Keratinocyte (primary cell): ENCODE results near the gene MEGF11. TPM values are rescaled to one million over a fixed set of nuclear protein-coding genes. Genes with fewer than 3 reads are reported as not detected.
"Not testable (repeated sequence)": the region's sequence is repeated elsewhere in the genome, so short reads cannot be mapped to it uniquely, and the experiment has no call there.

Source experiments
- DNase-seq: peaks from one replicate; pipeline ENCODE4 v3.0.0-alpha.2; 2011; ENCODE audit warnings: low read depth, missing footprints, low spot score
- FAIRE-seq: peaks from 2 replicates; lab custom pipeline; 2011; peaks lifted over from hg19 to GRCh38; lab: Jason Lieb, UNC
- H2AFZ ChIP-seq: 2 replicates; pipeline ENCODE4 v1.6.0; 2012; ENCODE audit warnings: low read length, control low read depth, inconsistent platforms; ENCODE audit not compliant: control insufficient read depth
- H3K27ac ChIP-seq: 2 replicates; pipeline ENCODE4 v1.5.1; 2011; ENCODE audit warnings: low read length; ENCODE audit not compliant: control insufficient read depth, insufficient read depth
- H3K27me3 ChIP-seq: 3 replicates; pipeline ENCODE4 v1.6.0; 2011; ENCODE audit warnings: low read length; ENCODE audit not compliant: control insufficient read depth, insufficient read depth; ENCODE audit errors: extremely low read depth
- H3K36me3 ChIP-seq, 2 experiments: 2 replicates in 1 of 2; 3 replicates in 1 of 2; pipeline ENCODE4 v1.5.1; 2011; ENCODE audit warnings: low read length in 2 of 2, mild to moderate bottlenecking in 1 of 2; ENCODE audit not compliant: control insufficient read depth in 2 of 2, insufficient read depth in 2 of 2; ENCODE audit errors: extremely low read depth in 1 of 2
- H3K4me1 ChIP-seq: 3 replicates; pipeline ENCODE4 v1.5.1; 2011; ENCODE audit warnings: low read length; ENCODE audit not compliant: control insufficient read depth, insufficient read depth; ENCODE audit errors: extremely low read depth
- H3K4me2 ChIP-seq: 3 replicates; pipeline ENCODE4 v1.6.0; 2011; ENCODE audit warnings: low read depth, low read length; ENCODE audit not compliant: control insufficient read depth, insufficient read depth; ENCODE audit errors: extremely low read depth
- H3K4me3 ChIP-seq, 3 experiments: fragments of 200-600 bp in 1 of 3; sonication (generic) in 1 of 3; 2 replicates in 2 of 3; 3 replicates in 1 of 3; pipeline ENCODE4 v1.5.1; 2011 to 2016; ENCODE audit warnings: low read length in 3 of 3, mild to moderate bottlenecking in 3 of 3, control low read depth in 2 of 3, inconsistent platforms in 1 of 3, low read depth in 1 of 3, mixed read lengths in 1 of 3, mixed run types in 1 of 3, moderate library complexity in 1 of 3; ENCODE audit not compliant: control insufficient read depth in 2 of 3, insufficient read depth in 2 of 3; ENCODE audit errors: extremely low read depth in 1 of 3
- H3K79me2 ChIP-seq: 2 replicates; pipeline ENCODE4 v1.6.0; 2012; ENCODE audit warnings: low read length; ENCODE audit not compliant: control insufficient read depth, insufficient read depth
- H3K9ac ChIP-seq: 3 replicates; pipeline ENCODE4 v1.6.0; 2011; ENCODE audit warnings: low read length; ENCODE audit not compliant: control insufficient read depth, insufficient read depth; ENCODE audit errors: extremely low read depth
- H3K9me1 ChIP-seq: 3 replicates; pipeline ENCODE4 v1.6.0; 2011; ENCODE audit warnings: low read length; ENCODE audit not compliant: control insufficient read depth, insufficient read depth; ENCODE audit errors: extremely low read depth
- H3K9me3 ChIP-seq: 2 replicates; pipeline ENCODE4 v1.5.1; 2012; ENCODE audit warnings: low read depth, low read length; ENCODE audit not compliant: control insufficient read depth
- H4K20me1 ChIP-seq: 3 replicates; pipeline ENCODE4 v1.6.0; 2011; ENCODE audit warnings: low read length; ENCODE audit not compliant: control insufficient read depth, insufficient read depth; ENCODE audit errors: extremely low read depth
- EZH2 ChIP-seq: IDR thresholded peaks from one replicate; pipeline ENCODE4 v1.6.1; 2012; ENCODE audit warnings: inconsistent platforms, mild to moderate bottlenecking, low read length, moderate library complexity
- dilution Hi-C: fragments of 300-500 bp; cut with MboI; formaldehyde crosslinking; loops from one replicate; pipeline ENCODE4 v1.7.0; 2020; ENCODE audit warnings: low sequenced_read_pairs; ENCODE audit not compliant: extremely low pct_ligation_motif_present
- polyA plus RNA-seq, 5 experiments: library from polyadenylated mRNA; depleted of rRNA in 3 of 5; stranded (reverse) in 3 of 5; stranded (forward) in 1 of 5; unstranded in 1 of 5; fragments of >200 nt; gene quantifications; 1 replicate in 1 of 5; 2 replicates in 3 of 5; 3 replicates in 1 of 5; pipeline versions ENCODE4 v1.2.1 to v1.2.3, GENCODE V29; 2011 to 2012; ENCODE audit warnings: missing spikeins in 2 of 5, low read depth in 1 of 5, low replicate concordance in 1 of 5
- TF ChIP-seq, protein P1 (sequence below), 3 experiments: IDR thresholded peaks in 1 of 3; conservative IDR thresholded peaks in 1 of 3; optimal IDR thresholded peaks in 1 of 3; 2 replicates in 2 of 3; 3 replicates in 1 of 3; pipeline versions ENCODE3 to v1.5.1; 2011; ENCODE audit warnings: low read length in 3 of 3, mild to moderate bottlenecking in 3 of 3, moderate library complexity in 2 of 3, control low read depth in 1 of 3, inconsistent platforms in 1 of 3; ENCODE audit not compliant: insufficient read depth in 2 of 3; ENCODE audit errors: extremely low read depth in 1 of 3

The MEGF11 gene
- polyA plus RNA-seq, 1 donor (not counting 4 experiments of a cell fraction or from before 2014, with no cell fraction given) = not detected

DNA sequence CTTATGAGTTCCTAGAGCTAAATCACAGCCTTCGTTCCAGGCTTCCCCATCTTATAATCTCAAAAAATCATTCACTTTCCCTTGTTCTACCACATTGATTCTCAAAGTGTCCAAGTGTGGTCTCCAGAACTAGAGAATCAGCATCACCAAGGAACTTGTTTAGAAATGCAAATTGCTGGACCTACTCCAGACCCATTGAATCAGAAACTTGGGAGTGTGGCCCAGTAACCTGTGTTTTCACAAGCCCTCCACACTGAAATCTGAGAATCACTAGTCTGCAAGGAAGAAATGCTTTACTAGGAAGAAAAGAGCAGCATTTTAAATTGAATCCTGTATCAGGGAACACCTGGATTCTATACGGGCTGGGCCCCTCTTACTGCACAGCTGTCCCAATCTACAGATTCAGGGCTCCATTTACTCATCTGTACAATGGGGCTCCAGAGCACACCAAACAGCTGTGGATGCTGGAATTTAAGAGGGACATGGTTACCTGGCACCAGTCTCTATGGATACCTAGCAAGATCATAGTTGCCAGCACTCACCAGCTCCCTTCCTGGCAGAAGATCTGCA lies 3.9 kb downstream of the MEGF11 start:
- Histone ChIP-seq H3K4me2 (no peak overlapping the region), H3K9me1 (no peaks in the 10 kb centered on the region), H3K79me2 (no peaks in the 10 kb centered on the region), H3K4me3 (no peak overlapping the region), H4K20me1 (no peaks in the 10 kb centered on the region), H3K4me1 (peaks cover 7% of the 10 kb centered on the region), H3K27ac (no peak overlapping the region), H3K36me3 (no peaks in the 10 kb centered on the region), H2AFZ (no peak overlapping the region), H3K9ac (no peak overlapping the region), H3K27me3 (peaks cover 42% of the 10 kb centered on the region), H3K9me3 (no peaks in the 10 kb centered on the region)
- TF ChIP-seq EZH2 = no peak
- TF ChIP-seq, protein P1, sequence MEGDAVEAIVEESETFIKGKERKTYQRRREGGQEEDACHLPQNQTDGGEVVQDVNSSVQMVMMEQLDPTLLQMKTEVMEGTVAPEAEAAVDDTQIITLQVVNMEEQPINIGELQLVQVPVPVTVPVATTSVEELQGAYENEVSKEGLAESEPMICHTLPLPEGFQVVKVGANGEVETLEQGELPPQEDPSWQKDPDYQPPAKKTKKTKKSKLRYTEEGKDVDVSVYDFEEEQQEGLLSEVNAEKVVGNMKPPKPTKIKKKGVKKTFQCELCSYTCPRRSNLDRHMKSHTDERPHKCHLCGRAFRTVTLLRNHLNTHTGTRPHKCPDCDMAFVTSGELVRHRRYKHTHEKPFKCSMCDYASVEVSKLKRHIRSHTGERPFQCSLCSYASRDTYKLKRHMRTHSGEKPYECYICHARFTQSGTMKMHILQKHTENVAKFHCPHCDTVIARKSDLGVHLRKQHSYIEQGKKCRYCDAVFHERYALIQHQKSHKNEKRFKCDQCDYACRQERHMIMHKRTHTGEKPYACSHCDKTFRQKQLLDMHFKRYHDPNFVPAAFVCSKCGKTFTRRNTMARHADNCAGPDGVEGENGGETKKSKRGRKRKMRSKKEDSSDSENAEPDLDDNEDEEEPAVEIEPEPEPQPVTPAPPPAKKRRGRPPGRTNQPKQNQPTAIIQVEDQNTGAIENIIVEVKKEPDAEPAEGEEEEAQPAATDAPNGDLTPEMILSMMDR (optimal IDR thresholded peaks at IDR 0.05 in 1 of 3, IDR thresholded peaks at IDR 0.05 in 1 of 3, conservative IDR thresholded peaks at IDR 0.05 in 1 of 3; ENCODE audit: extremely low read depth in 1 of 3, insufficient read depth in 2 of 3, low read length in 3 of 3) = no peak
- DNase-seq (no peak), FAIRE-seq (no peak)
- dilution Hi-C loops = no loop called here

DNA sequence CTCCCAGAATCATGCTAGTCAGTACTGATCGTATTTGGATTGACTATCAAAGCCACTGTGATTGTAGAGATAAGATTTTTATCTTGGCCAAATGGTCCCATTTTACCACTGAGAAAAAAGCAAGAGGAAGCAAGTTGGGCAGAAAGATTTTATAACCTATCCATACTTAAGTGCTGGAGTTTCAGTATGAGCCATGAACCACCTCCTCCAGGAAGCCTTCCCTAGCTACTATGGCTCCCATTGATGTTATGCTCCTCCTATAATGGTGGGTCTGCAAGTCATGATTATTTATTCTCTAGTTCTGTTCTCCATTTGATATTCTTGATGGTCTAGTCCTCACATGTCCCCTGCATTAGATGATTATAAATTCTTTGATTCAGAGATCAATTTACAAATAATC lies 6.6 kb downstream of the MEGF11 start:
- Histone ChIP-seq H3K9ac (no peak overlapping the region), H2AFZ (no peak overlapping the region), H3K36me3 (no peaks in the 10 kb centered on the region), H3K79me2 (no peaks in the 10 kb centered on the region), H3K4me1 (no peaks in the 10 kb centered on the region), H3K27me3 (peaks cover 16% of the 10 kb centered on the region), H3K4me2 (no peak overlapping the region), H3K27ac (no peak overlapping the region), H3K4me3 (no peak overlapping the region), H3K9me3 (no peaks in the 10 kb centered on the region), H3K9me1 (no peaks in the 10 kb centered on the region), H4K20me1 (no peaks in the 10 kb centered on the region)
- TF ChIP-seq, protein P1 (optimal IDR thresholded peaks at IDR 0.05 in 1 of 3, IDR thresholded peaks at IDR 0.05 in 1 of 3, conservative IDR thresholded peaks at IDR 0.05 in 1 of 3; ENCODE audit: extremely low read depth in 1 of 3, insufficient read depth in 2 of 3, low read length in 3 of 3) = no peak
- TF ChIP-seq EZH2 = no peak
- DNase-seq = no peak
- no peak for FAIRE-seq
- dilution Hi-C loops = no loop called here

DNA sequence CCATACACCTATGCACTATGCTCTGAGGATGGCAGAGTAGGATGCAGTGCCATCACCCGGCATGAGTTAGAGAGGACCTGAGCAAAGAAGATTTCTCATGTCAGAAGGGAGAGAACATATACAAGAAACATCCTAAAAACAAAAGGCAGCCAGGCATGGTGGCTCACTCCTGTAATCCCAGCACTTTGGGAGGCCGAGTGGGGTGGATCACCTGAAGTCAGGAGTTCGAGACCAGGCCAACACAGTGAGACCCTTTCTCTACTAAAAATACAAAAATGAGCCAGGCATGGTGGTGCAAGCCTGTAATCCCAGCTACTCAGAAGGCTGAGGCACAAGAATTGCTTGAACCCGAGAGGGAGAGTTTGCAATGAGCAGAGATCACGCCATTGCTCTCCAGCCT lies 7.7 kb downstream of the MEGF11 start:
- H2AFZ ChIP-seq, H4K20me1 ChIP-seq, H3K27me3 ChIP-seq, H3K79me2 ChIP-seq, H3K36me3 ChIP-seq, H3K4me3 ChIP-seq, dilution Hi-C loops, H3K9me3 ChIP-seq, H3K9me1 ChIP-seq, H3K27ac ChIP-seq, DNase-seq, H3K4me1 ChIP-seq, FAIRE-seq, H3K4me2 ChIP-seq, H3K9ac ChIP-seq: not testable (repeated sequence)
